Right lobe of liver (tissue), 4 donors: Measurements from ENCODE around the gene USF2.

Experiments
- POLR2A ChIP-seq: fragments of 450-650 bp; IDR thresholded peaks from one replicate; pipeline ENCODE4 v1.6.1; 2017; ENCODE audit warnings: antibody characterized with exemption, mild to moderate bottlenecking
- TF ChIP-seq, protein P1 (sequence below), 4 donors: fragments of 200-600 bp in 3 of 4; fragments of 450-650 bp in 1 of 4; IDR thresholded peaks; one replicate each; pipeline versions ENCODE4 v1.5.1 to v1.8.0; 2016 to 2022; ENCODE audit warnings: antibody characterized with exemption in 4 of 4, mild to moderate bottlenecking in 2 of 4
- donor health status: DM: no; HTN: no; CAD: no.
- donor health status: DM: no; HTN: no; CAD: no.
- donor health status: DM: no; HTN: yes; CAD: no.

DNA sequence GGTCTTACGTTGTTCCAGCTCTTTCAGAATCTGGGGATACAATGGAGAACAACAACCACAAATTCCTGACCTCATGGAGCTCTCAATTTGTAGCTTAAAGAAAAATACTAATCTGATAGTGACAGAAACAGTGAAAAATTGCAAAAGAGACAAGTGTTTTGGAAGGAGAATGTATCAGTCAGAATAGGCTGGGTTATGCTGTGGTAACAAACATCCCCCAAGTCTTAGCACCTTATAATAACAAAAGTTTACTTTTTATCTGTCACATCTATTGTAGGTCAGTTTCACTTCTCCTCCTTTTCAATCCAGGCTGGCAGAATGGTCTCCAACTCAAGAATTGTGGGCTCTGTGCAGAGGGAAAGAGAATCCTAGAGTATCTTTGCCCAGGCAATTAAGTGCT lies 49.8 kb upstream of the USF2 start:
- TF ChIP-seq, protein P1, sequence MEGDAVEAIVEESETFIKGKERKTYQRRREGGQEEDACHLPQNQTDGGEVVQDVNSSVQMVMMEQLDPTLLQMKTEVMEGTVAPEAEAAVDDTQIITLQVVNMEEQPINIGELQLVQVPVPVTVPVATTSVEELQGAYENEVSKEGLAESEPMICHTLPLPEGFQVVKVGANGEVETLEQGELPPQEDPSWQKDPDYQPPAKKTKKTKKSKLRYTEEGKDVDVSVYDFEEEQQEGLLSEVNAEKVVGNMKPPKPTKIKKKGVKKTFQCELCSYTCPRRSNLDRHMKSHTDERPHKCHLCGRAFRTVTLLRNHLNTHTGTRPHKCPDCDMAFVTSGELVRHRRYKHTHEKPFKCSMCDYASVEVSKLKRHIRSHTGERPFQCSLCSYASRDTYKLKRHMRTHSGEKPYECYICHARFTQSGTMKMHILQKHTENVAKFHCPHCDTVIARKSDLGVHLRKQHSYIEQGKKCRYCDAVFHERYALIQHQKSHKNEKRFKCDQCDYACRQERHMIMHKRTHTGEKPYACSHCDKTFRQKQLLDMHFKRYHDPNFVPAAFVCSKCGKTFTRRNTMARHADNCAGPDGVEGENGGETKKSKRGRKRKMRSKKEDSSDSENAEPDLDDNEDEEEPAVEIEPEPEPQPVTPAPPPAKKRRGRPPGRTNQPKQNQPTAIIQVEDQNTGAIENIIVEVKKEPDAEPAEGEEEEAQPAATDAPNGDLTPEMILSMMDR (IDR thresholded peaks at IDR 0.05), result no peak
- TF ChIP-seq POLR2A, result no peak
